GM12878 (cell line): ENCODE results near the gene MSL1. TPM values are rescaled to one million over a fixed set of nuclear protein-coding genes. Genes with fewer than 3 reads are reported as not detected.
A peak's percentile ranks its signal among the peaks of the same experiment; 100 is the strongest.

Experiments
- CHD4 ChIP-seq: fragments of 200-600 bp; sonication (generic); IDR thresholded peaks from 2 replicates; pipeline ENCODE4 v1.6.1; 2016; ENCODE audit warnings: mild to moderate bottlenecking
- EP300 ChIP-seq, 2 experiments: fragments of 150-350 bp in 1 of 2; IDR thresholded peaks; 2 replicates each; pipeline ENCODE4 v1.6.1; 2011 to 2012; ENCODE audit warnings: low read depth in 2 of 2, low read length in 2 of 2, borderline replicate concordance in 1 of 2, improper control_type of control experiment in 1 of 2, inconsistent platforms in 1 of 2; ENCODE audit not compliant: control insufficient read depth in 1 of 2
- FOXM1 ChIP-seq: IDR thresholded peaks from 2 replicates; pipeline ENCODE4 v1.6.1; 2012; ENCODE audit warnings: low read depth, mild to moderate bottlenecking, inconsistent platforms, low read length, moderate library complexity
- HCFC1 ChIP-seq: fragments of 150-350 bp; IDR thresholded peaks from 2 replicates; pipeline ENCODE4 v1.6.1; 2014; ENCODE audit warnings: low read length
- HDAC6 ChIP-seq: fragments of 200-600 bp; sonication (generic); IDR thresholded peaks from one replicate; pipeline ENCODE4 v1.8.0; 2017; ENCODE audit warnings: antibody characterized with exemption; ENCODE audit not compliant: unreplicated experiment
- MYB ChIP-seq: fragments of 150-350 bp; IDR thresholded peaks from 2 replicates; pipeline ENCODE4 v1.6.1; 2014; ENCODE audit warnings: mild to moderate bottlenecking, low read depth, low read length, borderline replicate concordance
- NR2C1 ChIP-seq: fragments of 450-650 bp; IDR thresholded peaks from 2 replicates; pipeline ENCODE4 v1.6.1; 2017; ENCODE audit warnings: antibody characterized with exemption, mild to moderate bottlenecking, moderate library complexity
- PAX5 ChIP-seq: IDR thresholded peaks from 2 replicates; pipeline ENCODE4 v1.6.1; 2011; ENCODE audit warnings: low read depth, low read length, borderline replicate concordance
- PML ChIP-seq: IDR thresholded peaks from 2 replicates; pipeline ENCODE4 v1.6.1; 2012; ENCODE audit warnings: low read length, inconsistent platforms
- RAD51 ChIP-seq: fragments of 450-650 bp; IDR thresholded peaks from 2 replicates; pipeline ENCODE4 v1.6.1; 2016; ENCODE audit warnings: moderate library complexity, mild to moderate bottlenecking, inconsistent platforms
- RB1 ChIP-seq: fragments of 450-650 bp; formaldehyde crosslinking; IDR thresholded peaks from 2 replicates; pipeline ENCODE4 v1.6.1; 2017; ENCODE audit warnings: mild to moderate bottlenecking, borderline replicate concordance
- RCOR1 ChIP-seq: conservative IDR thresholded peaks from 2 replicates; pipeline ENCODE4 v1.6.1; 2012; ENCODE audit warnings: low read depth, low read length, improper control_type of control experiment
- SMC3 ChIP-seq: IDR thresholded peaks from 2 replicates; pipeline ENCODE4 v1.6.1; 2011; ENCODE audit warnings: low read length, improper control_type of control experiment, borderline replicate concordance
- SUPT20H ChIP-seq: IDR thresholded peaks from 2 replicates; pipeline ENCODE4 v1.6.1; 2011; ENCODE audit warnings: low read depth, mild to moderate bottlenecking, low read length, moderate library complexity, borderline replicate concordance; ENCODE audit not compliant: control insufficient read depth
- TARDBP ChIP-seq: IDR thresholded peaks from 2 replicates; pipeline ENCODE4 v1.6.1; 2016; ENCODE audit warnings: borderline replicate concordance
- TCF3 ChIP-seq: IDR thresholded peaks from 2 replicates; pipeline ENCODE4 v1.6.1; 2012; ENCODE audit warnings: low read depth, mild to moderate bottlenecking, low read length, borderline replicate concordance; ENCODE audit not compliant: insufficient read depth
- YBX1 ChIP-seq: fragments of 450-650 bp; IDR thresholded peaks from 2 replicates; pipeline ENCODE4 v1.6.1; 2016; ENCODE audit warnings: antibody characterized with exemption
- YY1 ChIP-seq: IDR thresholded peaks from 2 replicates; pipeline ENCODE4 v1.6.1; 2011; ENCODE audit warnings: low read depth, mild to moderate bottlenecking, low read length
- ZBED1 ChIP-seq: IDR thresholded peaks from 2 replicates; pipeline ENCODE4 v1.6.1; 2016; ENCODE audit warnings: borderline replicate concordance
- ZNF217 ChIP-seq: fragments of 450-650 bp; IDR thresholded peaks from 2 replicates; pipeline ENCODE4 v1.6.1; 2017; ENCODE audit warnings: antibody characterized with exemption, mild to moderate bottlenecking
- ZNF384 ChIP-seq: IDR thresholded peaks from 2 replicates; pipeline ENCODE4 v1.6.1; 2012; ENCODE audit warnings: low read depth, mild to moderate bottlenecking, low read length, improper control_type of control experiment, borderline replicate concordance
- polyA plus RNA-seq, 11 experiments: library from polyadenylated mRNA; depleted of rRNA in 4 of 11; unstranded in 6 of 11; stranded (reverse) in 5 of 11; fragments of >200 nt; fragmentation: Nextera tagmentation in 4 of 11; fragmentation: Illumina TruSeq in 1 of 11; extraction: Ambion mirVana in 4 of 11; extraction: Trizol in 1 of 11; gene quantifications; 1 replicate in 1 of 11; 2 replicates in 10 of 11; pipeline versions ENCODE4 v1.2.1 to v1.2.3, GENCODE V29; 2011 to 2016; ENCODE audit warnings: inconsistent platforms in 2 of 11, missing spikeins in 2 of 11, low read depth in 1 of 11
- total RNA-seq, 4 experiments: library from RNA; depleted of rRNA in 3 of 4; stranded (reverse); fragments of >200 nt in 3 of 4; fragmentation: Illumina TruSeq in 1 of 4; extraction: Trizol in 1 of 4; gene quantifications; 2 replicates each; pipeline versions ENCODE4 v1.2.1 to v1.2.3, GENCODE V29; 2013 to 2021
- TF ChIP-seq, protein P1 (sequence below): IDR thresholded peaks from 2 replicates; pipeline ENCODE4 v1.6.1; 2011; ENCODE audit warnings: low read depth, low read length, improper control_type of control experiment, borderline replicate concordance
- TF ChIP-seq, protein P2 (sequence below): fragments of 450-650 bp; formaldehyde crosslinking; IDR thresholded peaks from 2 replicates; pipeline ENCODE4 v1.4.0; 2020; ENCODE audit warnings: mild to moderate bottlenecking, moderate library complexity
- TF ChIP-seq, protein P3 (sequence below): fragments of 450-650 bp; IDR thresholded peaks from 2 replicates; pipeline ENCODE4 v1.6.1; 2016; ENCODE audit warnings: mild to moderate bottlenecking
- TF ChIP-seq, protein P4 (sequence below): IDR thresholded peaks from 2 replicates; pipeline ENCODE4 v1.6.1; 2012; ENCODE audit warnings: low read depth, low read length, improper control_type of control experiment

MSL1 gene
- total and polyA plus RNA-seq, 10 of the 15 experiments (the other 5 are each of a cell fraction or from before 2014, with no cell fraction given), result 6.1 to 95.2 (median 51.8) TPM

DNA sequence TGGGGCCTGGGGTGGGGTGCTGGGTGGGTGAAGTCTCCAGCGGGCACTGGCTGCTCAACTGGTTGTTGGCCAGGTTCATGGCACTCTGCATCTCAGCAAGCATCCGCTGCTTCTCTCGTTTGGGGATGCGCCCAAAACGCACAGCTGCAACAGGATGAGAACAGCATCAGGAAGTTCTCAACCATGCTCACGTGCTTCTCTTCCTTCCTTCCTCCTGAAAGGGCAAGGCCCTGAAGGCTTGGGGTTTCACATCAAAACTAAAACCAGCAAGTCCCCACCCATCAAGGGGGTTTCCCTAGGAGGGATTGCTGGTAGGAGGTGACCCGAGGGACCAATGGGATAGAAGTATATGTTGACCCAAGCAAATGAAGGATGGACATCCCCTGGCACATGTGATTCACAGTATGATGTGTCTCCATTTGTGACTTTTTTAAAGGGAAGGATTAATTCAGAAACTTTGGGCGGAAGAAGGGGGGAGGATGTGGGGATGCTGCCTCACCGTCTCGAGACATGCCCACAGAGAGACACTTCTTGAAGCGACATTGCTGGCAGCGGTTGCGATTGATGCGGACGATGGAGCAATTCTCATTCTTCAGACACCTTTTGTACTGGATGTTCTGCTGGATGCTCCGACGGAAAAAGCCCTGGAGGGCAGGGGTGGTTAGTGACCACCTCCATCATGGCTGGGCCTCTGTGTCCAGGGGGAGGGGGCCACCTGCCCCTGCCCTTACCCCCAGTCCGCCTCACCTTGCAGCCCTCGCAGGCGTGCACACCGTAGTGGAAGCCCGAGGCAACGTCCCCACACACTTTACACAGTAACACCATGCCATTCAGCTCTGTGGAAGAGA lies 25.6 kb upstream of the MSL1 start (continued):
- TF ChIP-seq RB1 (no peak), RCOR1 (no peak), NR2C1 (no peak), MYB (no peak), PAX5 (no peak), YBX1 (no peak), CHD4 (no peak), SUPT20H (no peak), TARDBP (no peak), ZNF384 (no peak), SMC3 (no peak), TCF3 (no peak), PML (no peak), HCFC1 (no peak), ZBED1 (no peak; the same call in 1 of the 2 replicates), ZNF217 (no peak), EP300 (IDR thresholded peaks at IDR 0.05; ENCODE audit: borderline replicate concordance in 1 of 2, control insufficient read depth in 1 of 2, low read depth in 2 of 2, low read length in 2 of 2) (no peak), FOXM1 (no peak), HDAC6 (no peak), YY1 (no peak), RAD51 (peak; percentile 91)
- TF ChIP-seq, protein P1, sequence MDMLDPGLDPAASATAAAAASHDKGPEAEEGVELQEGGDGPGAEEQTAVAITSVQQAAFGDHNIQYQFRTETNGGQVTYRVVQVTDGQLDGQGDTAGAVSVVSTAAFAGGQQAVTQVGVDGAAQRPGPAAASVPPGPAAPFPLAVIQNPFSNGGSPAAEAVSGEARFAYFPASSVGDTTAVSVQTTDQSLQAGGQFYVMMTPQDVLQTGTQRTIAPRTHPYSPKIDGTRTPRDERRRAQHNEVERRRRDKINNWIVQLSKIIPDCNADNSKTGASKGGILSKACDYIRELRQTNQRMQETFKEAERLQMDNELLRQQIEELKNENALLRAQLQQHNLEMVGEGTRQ, result peak; percentile 41
- TF ChIP-seq, protein P2, sequence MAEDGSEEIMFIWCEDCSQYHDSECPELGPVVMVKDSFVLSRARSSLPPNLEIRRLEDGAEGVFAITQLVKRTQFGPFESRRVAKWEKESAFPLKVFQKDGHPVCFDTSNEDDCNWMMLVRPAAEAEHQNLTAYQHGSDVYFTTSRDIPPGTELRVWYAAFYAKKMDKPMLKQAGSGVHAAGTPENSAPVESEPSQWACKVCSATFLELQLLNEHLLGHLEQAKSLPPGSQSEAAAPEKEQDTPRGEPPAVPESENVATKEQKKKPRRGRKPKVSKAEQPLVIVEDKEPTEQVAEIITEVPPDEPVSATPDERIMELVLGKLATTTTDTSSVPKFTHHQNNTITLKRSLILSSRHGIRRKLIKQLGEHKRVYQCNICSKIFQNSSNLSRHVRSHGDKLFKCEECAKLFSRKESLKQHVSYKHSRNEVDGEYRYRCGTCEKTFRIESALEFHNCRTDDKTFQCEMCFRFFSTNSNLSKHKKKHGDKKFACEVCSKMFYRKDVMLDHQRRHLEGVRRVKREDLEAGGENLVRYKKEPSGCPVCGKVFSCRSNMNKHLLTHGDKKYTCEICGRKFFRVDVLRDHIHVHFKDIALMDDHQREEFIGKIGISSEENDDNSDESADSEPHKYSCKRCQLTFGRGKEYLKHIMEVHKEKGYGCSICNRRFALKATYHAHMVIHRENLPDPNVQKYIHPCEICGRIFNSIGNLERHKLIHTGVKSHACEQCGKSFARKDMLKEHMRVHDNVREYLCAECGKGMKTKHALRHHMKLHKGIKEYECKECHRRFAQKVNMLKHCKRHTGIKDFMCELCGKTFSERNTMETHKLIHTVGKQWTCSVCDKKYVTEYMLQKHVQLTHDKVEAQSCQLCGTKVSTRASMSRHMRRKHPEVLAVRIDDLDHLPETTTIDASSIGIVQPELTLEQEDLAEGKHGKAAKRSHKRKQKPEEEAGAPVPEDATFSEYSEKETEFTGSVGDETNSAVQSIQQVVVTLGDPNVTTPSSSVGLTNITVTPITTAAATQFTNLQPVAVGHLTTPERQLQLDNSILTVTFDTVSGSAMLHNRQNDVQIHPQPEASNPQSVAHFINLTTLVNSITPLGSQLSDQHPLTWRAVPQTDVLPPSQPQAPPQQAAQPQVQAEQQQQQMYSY (CRISPR knock-in tag), result no peak
- TF ChIP-seq, protein P3, sequence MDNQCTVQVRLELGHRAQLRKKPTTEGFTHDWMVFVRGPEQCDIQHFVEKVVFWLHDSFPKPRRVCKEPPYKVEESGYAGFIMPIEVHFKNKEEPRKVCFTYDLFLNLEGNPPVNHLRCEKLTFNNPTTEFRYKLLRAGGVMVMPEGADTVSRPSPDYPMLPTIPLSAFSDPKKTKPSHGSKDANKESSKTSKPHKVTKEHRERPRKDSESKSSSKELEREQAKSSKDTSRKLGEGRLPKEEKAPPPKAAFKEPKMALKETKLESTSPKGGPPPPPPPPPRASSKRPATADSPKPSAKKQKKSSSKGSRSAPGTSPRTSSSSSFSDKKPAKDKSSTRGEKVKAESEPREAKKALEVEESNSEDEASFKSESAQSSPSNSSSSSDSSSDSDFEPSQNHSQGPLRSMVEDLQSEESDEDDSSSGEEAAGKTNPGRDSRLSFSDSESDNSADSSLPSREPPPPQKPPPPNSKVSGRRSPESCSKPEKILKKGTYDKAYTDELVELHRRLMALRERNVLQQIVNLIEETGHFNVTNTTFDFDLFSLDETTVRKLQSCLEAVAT, result peak; percentile 45; the same call in 1 of the 2 replicates
- TF ChIP-seq, protein P4, sequence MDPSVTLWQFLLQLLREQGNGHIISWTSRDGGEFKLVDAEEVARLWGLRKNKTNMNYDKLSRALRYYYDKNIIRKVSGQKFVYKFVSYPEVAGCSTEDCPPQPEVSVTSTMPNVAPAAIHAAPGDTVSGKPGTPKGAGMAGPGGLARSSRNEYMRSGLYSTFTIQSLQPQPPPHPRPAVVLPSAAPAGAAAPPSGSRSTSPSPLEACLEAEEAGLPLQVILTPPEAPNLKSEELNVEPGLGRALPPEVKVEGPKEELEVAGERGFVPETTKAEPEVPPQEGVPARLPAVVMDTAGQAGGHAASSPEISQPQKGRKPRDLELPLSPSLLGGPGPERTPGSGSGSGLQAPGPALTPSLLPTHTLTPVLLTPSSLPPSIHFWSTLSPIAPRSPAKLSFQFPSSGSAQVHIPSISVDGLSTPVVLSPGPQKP, result no peak
